HepG2 (cell line): ENCODE data around the gene NADK2. TPM values are rescaled to one million over a fixed set of nuclear protein-coding genes. Genes with fewer than 3 reads are reported as not detected.

Experiments
- AGO2 ChIP-seq: fragments of 200-400 bp; formaldehyde crosslinking; optimal IDR thresholded peaks from 2 replicates; pipeline ENCODE3; 2017; ENCODE audit warnings: mild to moderate bottlenecking, low read depth, low read length, moderate library complexity
- ARNTL ChIP-seq: sonication (generic); formaldehyde crosslinking; IDR thresholded peaks from 2 replicates; pipeline ENCODE4 v1.4.0; 2020; ENCODE audit warnings: mild to moderate bottlenecking, missing genetic modification reagents
- CENPT ChIP-seq: sonication (generic); formaldehyde crosslinking; IDR thresholded peaks from 2 replicates; pipeline ENCODE4 v1.8.0; 2022; ENCODE audit warnings: low read depth, mild to moderate bottlenecking, moderate library complexity, missing genetic modification reagents
- CREM ChIP-seq, 2 experiments: sonication (generic) in 1 of 2; formaldehyde crosslinking in 1 of 2; IDR thresholded peaks; 2 replicates each; pipeline versions ENCODE4 v1.4.0 to v1.6.1; 2016 to 2020; ENCODE audit warnings: antibody characterized with exemption in 1 of 2, mild to moderate bottlenecking in 1 of 2, missing genetic modification reagents in 1 of 2
- HOXA7 ChIP-seq: sonication (generic); formaldehyde crosslinking; IDR thresholded peaks from 2 replicates; pipeline ENCODE4 v1.8.1; 2022; ENCODE audit warnings: mild to moderate bottlenecking, missing genetic modification reagents, moderate library complexity
- MXD4 ChIP-seq: IDR thresholded peaks from 2 replicates; pipeline ENCODE4 v1.6.1; 2016; ENCODE audit warnings: mild to moderate bottlenecking, missing biosample characterization, missing genetic modification reagents
- PAXIP1 ChIP-seq: sonication (generic); formaldehyde crosslinking; conservative IDR thresholded peaks from 2 replicates; pipeline ENCODE4 v1.4.0; 2020; ENCODE audit warnings: mild to moderate bottlenecking, missing genetic modification reagents, moderate library complexity
- RCOR2 ChIP-seq: IDR thresholded peaks from 2 replicates; pipeline ENCODE4 v1.6.1; 2016; ENCODE audit warnings: missing biosample characterization, missing genetic modification reagents
- RNF219 ChIP-seq: sonication (generic); formaldehyde crosslinking; IDR thresholded peaks from 2 replicates; pipeline ENCODE4 v1.5.0; 2020; ENCODE audit warnings: mild to moderate bottlenecking, missing genetic modification reagents
- SATB2 ChIP-seq: sonication (generic); formaldehyde crosslinking; IDR thresholded peaks from 2 replicates; pipeline ENCODE4 v1.5.0; 2020; ENCODE audit warnings: missing genetic modification reagents
- SMAD3 ChIP-seq: sonication (generic); formaldehyde crosslinking; IDR thresholded peaks from 2 replicates; pipeline ENCODE4 v1.4.0; 2020; ENCODE audit warnings: missing genetic modification reagents
- TARDBP ChIP-seq: sonication (generic); formaldehyde crosslinking; IDR thresholded peaks from 2 replicates; pipeline ENCODE4 v1.8.0; 2022; ENCODE audit warnings: mild to moderate bottlenecking, missing genetic modification reagents
- TBL1XR1 ChIP-seq: fragments of 150-350 bp; IDR thresholded peaks from 2 replicates; pipeline ENCODE4 v1.6.1; 2014; ENCODE audit warnings: borderline replicate concordance, low read length; ENCODE audit not compliant: partially characterized antibody
- ZNF510 ChIP-seq: sonication (generic); formaldehyde crosslinking; IDR thresholded peaks from 2 replicates; pipeline ENCODE4 v1.4.0; 2020; ENCODE audit warnings: low read depth, mild to moderate bottlenecking, missing genetic modification reagents
- polyA plus RNA-seq, 8 experiments: library from polyadenylated mRNA; depleted of rRNA in 3 of 8; stranded (reverse) in 7 of 8; unstranded in 1 of 8; fragments of >200 nt; fragmentation: Illumina TruSeq in 4 of 8; extraction: Trizol in 4 of 8; gene quantifications; 2 replicates each; pipeline versions ENCODE4 v1.2.1 to v1.2.3, GENCODE V29; 2011 to 2016; ENCODE audit warnings: low read depth in 4 of 8, missing spikeins in 1 of 8, mixed read lengths in 1 of 8; ENCODE audit not compliant: insufficient read depth in 1 of 8
- total RNA-seq, 5 experiments: library from RNA; depleted of rRNA; stranded (reverse); fragments of >200 nt; fragmentation: Illumina TruSeq; extraction: Trizol; gene quantifications; 2 replicates each; pipeline ENCODE4 v1.2.3, GENCODE V29; 2016; ENCODE audit warnings: low read depth in 1 of 5
- TF ChIP-seq, protein P1 (sequence below): sonication (generic); formaldehyde crosslinking; IDR thresholded peaks from 2 replicates; pipeline ENCODE4 v1.4.0; 2020; ENCODE audit warnings: missing genetic modification reagents, borderline replicate concordance
- TF ChIP-seq, protein P2 (sequence below): sonication (generic); IDR thresholded peaks from 2 replicates; pipeline ENCODE4 v1.6.1; 2016; ENCODE audit warnings: low read depth, borderline replicate concordance

Gene NADK2
- total and polyA plus RNA-seq, 2 of the 13 experiments (the other 11 are each of a cell fraction or from before 2014, with no cell fraction given), result 13.9 to 71.4 TPM

GRCh38 chr5:36239370-36240293, 2.1 kb downstream of the NADK2 start (continued):
- TF ChIP-seq, protein P1, sequence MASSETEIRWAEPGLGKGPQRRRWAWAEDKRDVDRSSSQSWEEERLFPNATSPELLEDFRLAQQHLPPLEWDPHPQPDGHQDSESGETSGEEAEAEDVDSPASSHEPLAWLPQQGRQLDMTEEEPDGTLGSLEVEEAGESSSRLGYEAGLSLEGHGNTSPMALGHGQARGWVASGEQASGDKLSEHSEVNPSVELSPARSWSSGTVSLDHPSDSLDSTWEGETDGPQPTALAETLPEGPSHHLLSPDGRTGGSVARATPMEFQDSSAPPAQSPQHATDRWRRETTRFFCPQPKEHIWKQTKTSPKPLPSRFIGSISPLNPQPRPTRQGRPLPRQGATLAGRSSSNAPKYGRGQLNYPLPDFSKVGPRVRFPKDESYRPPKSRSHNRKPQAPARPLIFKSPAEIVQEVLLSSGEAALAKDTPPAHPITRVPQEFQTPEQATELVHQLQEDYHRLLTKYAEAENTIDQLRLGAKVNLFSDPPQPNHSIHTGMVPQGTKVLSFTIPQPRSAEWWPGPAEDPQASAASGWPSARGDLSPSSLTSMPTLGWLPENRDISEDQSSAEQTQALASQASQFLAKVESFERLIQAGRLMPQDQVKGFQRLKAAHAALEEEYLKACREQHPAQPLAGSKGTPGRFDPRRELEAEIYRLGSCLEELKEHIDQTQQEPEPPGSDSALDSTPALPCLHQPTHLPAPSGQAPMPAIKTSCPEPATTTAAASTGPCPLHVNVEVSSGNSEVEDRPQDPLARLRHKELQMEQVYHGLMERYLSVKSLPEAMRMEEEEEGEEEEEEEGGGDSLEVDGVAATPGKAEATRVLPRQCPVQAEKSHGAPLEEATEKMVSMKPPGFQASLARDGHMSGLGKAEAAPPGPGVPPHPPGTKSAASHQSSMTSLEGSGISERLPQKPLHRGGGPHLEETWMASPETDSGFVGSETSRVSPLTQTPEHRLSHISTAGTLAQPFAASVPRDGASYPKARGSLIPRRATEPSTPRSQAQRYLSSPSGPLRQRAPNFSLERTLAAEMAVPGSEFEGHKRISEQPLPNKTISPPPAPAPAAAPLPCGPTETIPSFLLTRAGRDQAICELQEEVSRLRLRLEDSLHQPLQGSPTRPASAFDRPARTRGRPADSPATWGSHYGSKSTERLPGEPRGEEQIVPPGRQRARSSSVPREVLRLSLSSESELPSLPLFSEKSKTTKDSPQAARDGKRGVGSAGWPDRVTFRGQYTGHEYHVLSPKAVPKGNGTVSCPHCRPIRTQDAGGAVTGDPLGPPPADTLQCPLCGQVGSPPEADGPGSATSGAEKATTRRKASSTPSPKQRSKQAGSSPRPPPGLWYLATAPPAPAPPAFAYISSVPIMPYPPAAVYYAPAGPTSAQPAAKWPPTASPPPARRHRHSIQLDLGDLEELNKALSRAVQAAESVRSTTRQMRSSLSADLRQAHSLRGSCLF (CRISPR knock-in tag), result peak; percentile 57; the same call in 1 of the 2 replicates
- TF ChIP-seq HOXA7 (CRISPR knock-in tag) (no peak), SMAD3 (CRISPR knock-in tag) (peak; percentile 81), PAXIP1 (peak; percentile 90), CENPT (CRISPR knock-in tag) (no peak), TBL1XR1 (peak; percentile 25), CREM (IDR thresholded peaks at IDR 0.05) (peak; percentile 87), CREM (CRISPR knock-in tag; IDR thresholded peaks at IDR 0.05) (no peak), TARDBP (CRISPR knock-in tag) (peak; percentile 32; the same call in 1 of the 2 replicates), SATB2 (CRISPR knock-in tag) (peak; percentile 98), ARNTL (CRISPR knock-in tag) (peak; percentile 58; the same call in 1 of the 2 replicates), MXD4 (CRISPR knock-in tag) (peak; percentile 54; the same call in 1 of the 2 replicates), ZNF510 (0 out of 2 replicates have a peak, but pooled peaks have one; percentile 33), RCOR2 (peak; percentile 79), RNF219 (CRISPR knock-in tag) (no peak), AGO2 (no peak)
- TF ChIP-seq, protein P2, sequence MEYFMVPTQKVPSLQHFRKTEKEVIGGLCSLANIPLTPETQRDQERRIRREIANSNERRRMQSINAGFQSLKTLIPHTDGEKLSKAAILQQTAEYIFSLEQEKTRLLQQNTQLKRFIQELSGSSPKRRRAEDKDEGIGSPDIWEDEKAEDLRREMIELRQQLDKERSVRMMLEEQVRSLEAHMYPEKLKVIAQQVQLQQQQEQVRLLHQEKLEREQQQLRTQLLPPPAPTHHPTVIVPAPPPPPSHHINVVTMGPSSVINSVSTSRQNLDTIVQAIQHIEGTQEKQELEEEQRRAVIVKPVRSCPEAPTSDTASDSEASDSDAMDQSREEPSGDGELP, result 0 out of 2 replicates have a peak, but pooled peaks have one; percentile 21
